PC-9 (cell line): ENCODE data around the gene RARB. TPM values are rescaled to one million over a fixed set of nuclear protein-coding genes. Genes with fewer than 3 reads are reported as not detected.

Experiments
- BruUV-seq: library from RNA; stranded (reverse); fragments of 400-500 nt; replicated peaks from 2 replicates; lab custom pipeline; 2021; lab: Mats Ljungman, UMichigan
- CTCF ChIA-PET: fragments of 300-600 bp; sonication (Branson Sonifier 250); formaldehyde crosslinking; loops from one replicate; lab custom pipeline; 2022; ENCODE audit warnings: antibody characterized with exemption; lab: Charles Lee
- POLR2A ChIA-PET: fragments of 300-600 bp; sonication (Branson Sonifier 250); formaldehyde crosslinking; loops from one replicate; lab custom pipeline; 2022; ENCODE audit warnings: antibody characterized with exemption; ENCODE audit not compliant: unreplicated experiment; lab: Charles Lee
- DNase-seq, 2 experiments: peaks; one replicate each; pipeline versions ENCODE4 v3.0.0 to v3.0.0-alpha.2; 2015 to 2022; ENCODE audit warnings: mixed read lengths in 1 of 2
- H2AFZ ChIP-seq: fragments of 200-600 bp; sonication (generic); 2 replicates; pipeline ENCODE4 v1.8.1; 2017; ENCODE audit warnings: antibody characterized with exemption
- H3F3A ChIP-seq: fragments of 200-600 bp; sonication (generic); 2 replicates; pipeline ENCODE4 v1.8.1; 2017; ENCODE audit warnings: antibody characterized with exemption, mild to moderate bottlenecking, low read depth; ENCODE audit not compliant: insufficient read depth
- H3K27ac ChIP-seq: fragments of 200-600 bp; sonication (generic); 2 replicates; pipeline ENCODE4 v1.6.1; 2016; ENCODE audit warnings: mixed run types
- H3K27me3 ChIP-seq: fragments of 200-600 bp; sonication (generic); 2 replicates; pipeline ENCODE4 v1.6.1; 2016; ENCODE audit warnings: low read depth, mixed run types; ENCODE audit not compliant: insufficient read depth
- H3K36me3 ChIP-seq: fragments of 200-600 bp; sonication (generic); 2 replicates; pipeline ENCODE4 v1.6.1; 2016; ENCODE audit warnings: low read depth, mixed run types
- H3K4me1 ChIP-seq: fragments of 200-600 bp; sonication (generic); replicated peaks from 2 replicates; pipeline ENCODE4 v1.6.1; 2016; ENCODE audit warnings: mixed run types; ENCODE audit not compliant: insufficient read depth
- H3K4me2 ChIP-seq: fragments of 200-600 bp; sonication (generic); 2 replicates; pipeline ENCODE4 v1.6.1; 2017; ENCODE audit warnings: mixed run types
- H3K4me3 ChIP-seq: fragments of 200-600 bp; sonication (generic); 2 replicates; pipeline ENCODE4 v1.6.1; 2016; ENCODE audit warnings: mixed run types
- H3K79me2 ChIP-seq: fragments of 200-600 bp; sonication (generic); 2 replicates; pipeline ENCODE4 v1.6.1; 2017; ENCODE audit warnings: low read depth, mixed run types
- H3K9me2 ChIP-seq: fragments of 200-600 bp; sonication (generic); 2 replicates; pipeline ENCODE4 v1.8.1; 2017; ENCODE audit warnings: mild to moderate bottlenecking; ENCODE audit not compliant: insufficient read depth
- H3K9me3 ChIP-seq: fragments of 200-600 bp; sonication (generic); 2 replicates; pipeline ENCODE4 v1.8.1; 2016; ENCODE audit warnings: low read depth; ENCODE audit not compliant: insufficient read depth
- H4K20me1 ChIP-seq: fragments of 200-600 bp; sonication (generic); 2 replicates; pipeline ENCODE4 v1.8.1; 2017; ENCODE audit not compliant: insufficient read depth
- CTCF ChIP-seq: fragments of 200-600 bp; sonication (generic); conservative IDR thresholded peaks from 2 replicates; pipeline ENCODE4 v1.6.1; 2017; ENCODE audit warnings: mixed run types, antibody characterized with exemption, mild to moderate bottlenecking, moderate library complexity
- EZH2 ChIP-seq: fragments of 200-600 bp; sonication (generic); IDR thresholded peaks from 2 replicates; pipeline ENCODE4 v1.8.0; 2017; ENCODE audit warnings: antibody characterized with exemption, low read depth
- intact Hi-C: fragments of 100-400 bp; cut with micrococcal nuclease; formaldehyde crosslinking; loops from one replicate; pipeline ENCODE4 v1.10.0; 2022; ENCODE audit not compliant: unreplicated experiment
- total RNA-seq: library from RNA; stranded (reverse); gene quantifications from 2 replicates; pipeline ENCODE4 v1.2.3, GENCODE V29; 2021

The RARB gene
- total RNA-seq, 1 experiment from 2014 or later, result 1.0 TPM

GRCh38 chr3:25537516-25537915, 109.5 kb downstream of the RARB start:
- Histone ChIP-seq H3K4me2 (no peak overlapping the region), H3K9me2 (no peaks in the 10 kb centered on the region), H3K79me2 (no peaks in the 10 kb centered on the region), H3K4me3 (no peak overlapping the region), H3K27ac (no peak overlapping the region), H3K36me3 (no peaks in the 10 kb centered on the region), H3F3A (no peaks in the 10 kb centered on the region), H3K4me1 (no peaks in the 10 kb centered on the region), H3K27me3 (no peaks in the 10 kb centered on the region), H4K20me1 (no peaks in the 10 kb centered on the region), H2AFZ (no peak overlapping the region), H3K9me3 (peaks cover 2% of the 10 kb centered on the region; the same call in 1 of the 2 replicates)
- TF ChIP-seq CTCF (no peak), EZH2 (no peak)
- CTCF ChIA-PET, result no interaction called here
- POLR2A ChIA-PET, result no interaction called here
- no TSS peak for BruUV-seq
- no peak for DNase-seq
- intact Hi-C loops, result no loop called here

DNA sequence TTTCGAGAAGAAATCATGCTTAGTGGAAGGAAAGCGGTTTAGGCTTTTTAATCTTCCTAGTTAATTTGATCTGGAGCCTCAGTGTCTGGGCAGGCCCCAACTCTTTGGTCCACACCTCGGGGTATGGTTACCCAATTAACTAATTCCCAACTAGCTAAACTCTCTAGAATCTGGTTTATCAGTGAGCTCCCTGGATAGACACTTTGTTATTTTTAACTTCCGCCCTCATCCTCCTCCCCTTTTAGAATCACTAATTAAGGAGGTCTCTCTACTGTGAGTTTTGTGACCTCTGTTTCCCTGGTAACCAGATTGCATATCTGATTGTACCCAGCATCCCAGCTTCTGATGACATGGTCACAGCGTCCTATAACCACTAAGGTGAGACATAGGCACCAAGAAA, 112.2 kb downstream of the RARB start:
- CTCF ChIA-PET, result no interaction called here
- no peaks in the 10 kb centered on the region for H3F3A ChIP-seq
- intact Hi-C loops, result no loop called here

DNA sequence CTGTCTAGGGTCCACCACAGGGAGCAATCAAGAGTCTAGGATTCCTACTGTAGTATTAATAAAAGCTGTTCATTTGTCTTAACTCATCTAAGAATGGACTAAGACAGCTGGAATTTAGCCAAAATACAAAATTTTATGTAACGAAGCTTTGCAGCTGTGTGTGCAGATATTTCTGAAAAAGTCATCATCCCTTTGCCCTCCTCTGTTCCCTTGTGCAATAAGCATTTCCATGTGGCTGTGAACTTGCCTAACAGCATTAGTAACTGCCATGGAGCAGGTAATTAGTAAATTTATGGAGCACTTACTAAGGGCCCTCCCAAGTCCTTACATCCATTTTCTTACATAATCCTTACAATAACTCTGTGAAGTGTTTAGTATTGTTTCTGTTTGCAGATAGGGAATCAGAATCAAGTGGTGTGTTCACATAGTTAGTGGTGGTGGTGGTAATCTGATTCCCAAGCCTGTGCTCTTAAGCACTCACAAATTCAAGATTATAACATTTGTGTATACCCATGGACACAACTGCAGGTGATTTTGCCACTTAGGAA, 114.5 kb downstream of the RARB start:
- H3K9me2 ChIP-seq, result no peaks in the 10 kb centered on the region
- BruUV-seq, result no TSS peak
- H4K20me1 ChIP-seq, result no peaks in the 10 kb centered on the region
- H3K27ac ChIP-seq, result no peak overlapping the region
- no peak for TF ChIP-seq EZH2
- TF ChIP-seq CTCF, result no peak
- no peaks in the 10 kb centered on the region for H3F3A ChIP-seq
- H3K4me3 ChIP-seq, result no peak overlapping the region
- no peaks in the 10 kb centered on the region for H3K36me3 ChIP-seq
- no peak overlapping the region for H3K4me2 ChIP-seq
- no peak overlapping the region for H2AFZ ChIP-seq
- no peaks in the 10 kb centered on the region for H3K4me1 ChIP-seq
- intact Hi-C loops, result no loop called here
- H3K79me2 ChIP-seq, result no peaks in the 10 kb centered on the region
- no peaks in the 10 kb centered on the region for H3K27me3 ChIP-seq
- CTCF ChIA-PET, result no interaction called here
- DNase-seq, result no peak
- H3K9me3 ChIP-seq, result no peaks in the 10 kb centered on the region
- POLR2A ChIA-PET, result no interaction called here

More for the DNA sequence above, 112.2 kb downstream of the RARB start:
- POLR2A ChIA-PET, result interaction anchor here (0.6 kb wide), 1 partner anchor 82 kb away, joined by 3 read pairs; no protein-coding TSS in a partner anchor
- no peak for TF ChIP-seq EZH2
- no peak for TF ChIP-seq CTCF
- no peaks in the 10 kb centered on the region for H3K27me3 ChIP-seq
- H3K36me3 ChIP-seq, result no peaks in the 10 kb centered on the region
- H3K4me1 ChIP-seq, result no peaks in the 10 kb centered on the region
- BruUV-seq, result no TSS peak
- no peaks in the 10 kb centered on the region for H4K20me1 ChIP-seq
- DNase-seq, result no peak
- H3K4me2 ChIP-seq, result no peak overlapping the region
- no peaks in the 10 kb centered on the region for H3K9me3 ChIP-seq
- no peaks in the 10 kb centered on the region for H3K79me2 ChIP-seq
- no peak overlapping the region for H3K4me3 ChIP-seq
- no peak overlapping the region for H2AFZ ChIP-seq
- H3K9me2 ChIP-seq, result no peaks in the 10 kb centered on the region
- no peak overlapping the region for H3K27ac ChIP-seq
